ENCODE data around the gene RNF150. TPM values are rescaled to one million over a fixed set of nuclear protein-coding genes. Genes with fewer than 3 reads are reported as not detected.

RNF150 gene
- total RNA-seq, 4 donors from 2014 or later: 33.1 to 53.3 (median 43.6) TPM

DNA sequence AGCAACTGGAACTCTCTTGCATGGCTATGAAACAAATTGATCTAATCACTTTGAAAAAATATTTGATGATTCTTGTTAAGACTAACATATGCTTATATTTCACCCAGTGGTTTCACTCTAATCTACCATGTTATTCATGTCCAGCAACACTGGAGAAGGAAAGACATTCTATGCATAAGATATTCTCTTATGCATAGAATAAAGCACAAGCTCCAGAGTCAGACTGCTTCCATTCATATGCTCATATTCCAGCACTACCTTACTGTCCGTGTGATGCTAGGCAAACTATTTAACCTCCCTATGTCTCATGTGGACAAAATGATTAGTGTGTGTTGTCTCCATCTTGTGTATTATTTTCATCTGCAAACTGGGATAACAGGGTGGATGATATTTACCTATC, 124.1 kb downstream of the RNF150 start:
- intact Hi-C loops (cut with DNase I): no loop called here
- H3K4me3 ChIP-seq: no peak overlapping the region
- DNase-seq (ENCODE audit: extremely low spot score): no peak
- no peaks in the 10 kb centered on the region for H3K9me3 ChIP-seq
- TF ChIP-seq POLR2A (IDR thresholded peaks at IDR 0.05; ENCODE audit: low read depth) (no peak), POLR2AphosphoS5 (IDR thresholded peaks at IDR 0.05) (no peak), EP300 (IDR thresholded peaks at IDR 0.05) (no peak)
- TF ChIP-seq, protein P1, sequence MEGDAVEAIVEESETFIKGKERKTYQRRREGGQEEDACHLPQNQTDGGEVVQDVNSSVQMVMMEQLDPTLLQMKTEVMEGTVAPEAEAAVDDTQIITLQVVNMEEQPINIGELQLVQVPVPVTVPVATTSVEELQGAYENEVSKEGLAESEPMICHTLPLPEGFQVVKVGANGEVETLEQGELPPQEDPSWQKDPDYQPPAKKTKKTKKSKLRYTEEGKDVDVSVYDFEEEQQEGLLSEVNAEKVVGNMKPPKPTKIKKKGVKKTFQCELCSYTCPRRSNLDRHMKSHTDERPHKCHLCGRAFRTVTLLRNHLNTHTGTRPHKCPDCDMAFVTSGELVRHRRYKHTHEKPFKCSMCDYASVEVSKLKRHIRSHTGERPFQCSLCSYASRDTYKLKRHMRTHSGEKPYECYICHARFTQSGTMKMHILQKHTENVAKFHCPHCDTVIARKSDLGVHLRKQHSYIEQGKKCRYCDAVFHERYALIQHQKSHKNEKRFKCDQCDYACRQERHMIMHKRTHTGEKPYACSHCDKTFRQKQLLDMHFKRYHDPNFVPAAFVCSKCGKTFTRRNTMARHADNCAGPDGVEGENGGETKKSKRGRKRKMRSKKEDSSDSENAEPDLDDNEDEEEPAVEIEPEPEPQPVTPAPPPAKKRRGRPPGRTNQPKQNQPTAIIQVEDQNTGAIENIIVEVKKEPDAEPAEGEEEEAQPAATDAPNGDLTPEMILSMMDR (IDR thresholded peaks at IDR 0.05): no peak
- WGBS: 96% methylated on average over 1 of the region's 1 CpG
- peaks cover 7 to 14% (median 11%) of the 10 kb centered on the region in 4 donors for H3K4me1 ChIP-seq
- H3K36me3 ChIP-seq: no peaks in the 10 kb centered on the region
- no peak overlapping the region for H3K27ac ChIP-seq (replicated peaks in 1 of 4)
- no peaks in the 10 kb centered on the region for H3K27me3 ChIP-seq

DNA sequence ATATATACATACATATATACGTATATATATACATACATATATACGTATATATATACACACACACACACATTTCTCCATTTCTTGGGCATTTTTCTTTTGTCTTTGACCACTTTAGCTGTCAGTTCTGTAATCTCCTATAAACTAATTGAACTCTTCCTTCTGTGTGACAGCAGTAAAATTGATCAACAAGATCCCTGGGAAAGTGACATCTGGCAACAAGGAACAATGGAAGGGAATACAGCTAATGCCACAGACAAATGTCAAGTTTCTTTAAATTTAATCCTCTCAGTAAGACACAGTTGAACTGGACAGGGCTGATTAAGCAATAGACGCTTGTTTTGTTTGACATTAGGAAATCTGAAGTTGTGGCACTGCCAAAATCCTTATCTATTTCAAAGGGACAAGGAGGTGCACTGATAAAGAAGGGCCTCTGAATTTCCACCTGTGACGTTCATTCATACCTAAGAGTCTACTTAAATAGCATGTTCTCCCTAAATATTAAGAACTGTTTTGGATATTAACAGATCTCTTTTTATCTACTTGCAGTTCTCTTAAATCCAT, 126.9 kb downstream of the RNF150 start:
- no peaks in the 10 kb centered on the region for H3K27me3 ChIP-seq
- H3K27ac ChIP-seq (replicated peaks in 1 of 4): no peak overlapping the region
- DNase-seq (ENCODE audit: extremely low spot score): no peak
- no peaks in the 10 kb centered on the region for H3K9me3 ChIP-seq
- no peak overlapping the region for H3K4me3 ChIP-seq
- TF ChIP-seq POLR2A (IDR thresholded peaks at IDR 0.05; ENCODE audit: low read depth): no peak
- no peak for TF ChIP-seq EP300 (IDR thresholded peaks at IDR 0.05)
- TF ChIP-seq, protein P1 (IDR thresholded peaks at IDR 0.05): no peak
- TF ChIP-seq POLR2AphosphoS5 (IDR thresholded peaks at IDR 0.05): no peak
- intact Hi-C loops (cut with DNase I): no loop called here
- H3K36me3 ChIP-seq: no peaks in the 10 kb centered on the region
- peaks cover 19 to 21% (median 20%) of the 10 kb centered on the region in 4 donors for H3K4me1 ChIP-seq
- WGBS: 81% methylated on average over 4 of the region's 4 CpGs

DNA sequence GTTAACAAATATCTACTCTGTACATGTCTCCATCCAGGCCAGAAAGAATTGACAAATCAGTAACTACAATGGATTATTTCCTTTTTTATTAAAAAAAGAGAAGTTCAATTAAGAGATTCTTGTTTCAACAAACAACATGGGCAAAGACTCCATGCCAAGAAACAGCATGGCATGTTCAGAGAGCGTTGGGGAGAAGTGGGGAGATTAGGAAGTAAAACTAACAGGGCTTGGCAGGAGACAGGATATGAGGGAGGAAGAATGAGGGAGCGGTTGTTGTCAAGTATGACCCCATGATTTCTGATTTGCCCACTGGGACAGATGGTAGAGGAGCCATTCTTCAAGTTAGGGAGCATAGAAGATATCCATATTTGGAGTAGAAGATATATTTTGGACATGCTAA, 128.4 kb downstream of the RNF150 start:
- Histone ChIP-seq H3K27me3 (no peaks in the 10 kb centered on the region), H3K4me3 (no peak overlapping the region), H3K4me1 (peaks cover 20 to 27% (median 24%) of the 10 kb centered on the region in 4 donors), H3K27ac (replicated peaks in 1 of 4) (no peak overlapping the region), H3K36me3 (no peaks in the 10 kb centered on the region), H3K9me3 (no peaks in the 10 kb centered on the region)
- 82% methylated on average over 2 of the region's 2 CpGs for WGBS
- TF ChIP-seq, protein P1 (IDR thresholded peaks at IDR 0.05): no peak
- TF ChIP-seq POLR2AphosphoS5 (IDR thresholded peaks at IDR 0.05) (no peak), EP300 (IDR thresholded peaks at IDR 0.05) (no peak), POLR2A (IDR thresholded peaks at IDR 0.05; ENCODE audit: low read depth) (no peak)
- no peak for DNase-seq (ENCODE audit: extremely low spot score)
- intact Hi-C loops (cut with DNase I): no loop called here

DNA sequence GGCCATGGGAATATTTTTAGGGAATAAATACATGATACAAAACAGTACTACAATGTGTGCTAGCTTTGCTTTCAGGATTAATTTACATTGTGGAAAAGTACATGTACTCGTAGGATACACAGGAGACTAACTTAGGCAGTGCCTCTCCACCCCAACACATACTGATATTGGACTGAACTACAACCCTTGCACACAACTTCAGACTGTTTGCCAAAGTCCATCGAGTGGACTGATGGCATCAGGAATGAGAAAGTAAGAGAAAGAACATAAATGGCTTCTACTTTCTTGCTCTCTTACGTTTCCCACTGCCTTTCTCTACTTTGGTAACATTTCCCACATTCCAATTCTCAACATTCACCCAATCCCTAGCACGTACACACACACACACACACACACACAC, 130.1 kb downstream of the RNF150 start:
- WGBS: 55% methylated on average over 4 of the region's 4 CpGs
- intact Hi-C loops (cut with DNase I): no loop called here
- Histone ChIP-seq H3K27ac (replicated peaks in 1 of 4) (peak overlapping the region; percentile 62 to 83 (median 78)), H3K4me3 (no peak overlapping the region), H3K9me3 (no peaks in the 10 kb centered on the region), H3K36me3 (no peaks in the 10 kb centered on the region), H3K4me1 (peaks cover 32 to 43% (median 36%) of the 10 kb centered on the region in 4 donors), H3K27me3 (no peaks in the 10 kb centered on the region)
- DNase-seq (ENCODE audit: extremely low spot score): no peak
- TF ChIP-seq POLR2AphosphoS5 (IDR thresholded peaks at IDR 0.05) (no peak), EP300 (IDR thresholded peaks at IDR 0.05) (no peak), POLR2A (IDR thresholded peaks at IDR 0.05; ENCODE audit: low read depth) (no peak)
- TF ChIP-seq, protein P1 (IDR thresholded peaks at IDR 0.05): no peak

DNA sequence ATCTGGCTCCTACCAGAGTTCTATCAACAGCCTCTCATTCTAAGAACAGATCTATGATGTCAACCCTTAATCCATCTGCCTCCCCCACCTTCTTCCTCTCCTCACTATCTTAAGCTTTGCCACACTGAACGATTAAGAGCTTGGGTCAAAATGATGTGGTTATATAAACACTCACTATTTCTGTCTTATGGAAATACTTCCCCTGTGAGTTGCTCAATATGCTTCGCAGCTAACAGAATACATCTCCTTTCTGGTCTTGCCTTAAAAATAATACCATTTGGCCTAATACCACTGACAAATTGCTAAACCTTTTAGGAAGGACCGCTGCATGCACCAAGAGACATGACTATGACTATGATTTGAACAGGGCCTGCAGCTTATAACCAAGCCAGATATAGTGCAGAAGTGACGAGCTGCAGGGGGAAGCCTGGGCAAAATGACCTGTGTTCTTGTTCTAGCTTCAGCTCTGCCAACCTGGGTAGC, 130.9 kb downstream of the RNF150 start:
- peak overlapping the region; percentile 62 to 83 (median 78) for H3K27ac ChIP-seq (replicated peaks in 1 of 4)

More for the DNA sequence above, 130.9 kb downstream of the RNF150 start:
- WGBS: 25% methylated on average over 4 of the region's 4 CpGs
- intact Hi-C loops (cut with DNase I): no loop called here
- no peaks in the 10 kb centered on the region for H3K36me3 ChIP-seq
- no peak overlapping the region for H3K4me3 ChIP-seq
- no peaks in the 10 kb centered on the region for H3K27me3 ChIP-seq
- no peak for TF ChIP-seq POLR2AphosphoS5 (IDR thresholded peaks at IDR 0.05)
- no peak for TF ChIP-seq EP300 (IDR thresholded peaks at IDR 0.05)
- TF ChIP-seq, protein P1 (IDR thresholded peaks at IDR 0.05): no peak
- TF ChIP-seq POLR2A (IDR thresholded peaks at IDR 0.05; ENCODE audit: low read depth): no peak
- DNase-seq (ENCODE audit: extremely low spot score): no peak
- peaks cover 32 to 46% (median 38%) of the 10 kb centered on the region in 4 donors for H3K4me1 ChIP-seq
- no peaks in the 10 kb centered on the region for H3K9me3 ChIP-seq
